Thyroid gland (tissue), 4 donors: ENCODE measurements around the gene MPST.

Source experiments
- CTCF ChIP-seq, 6 experiments: fragments of 200-600 bp in 3 of 6; fragments of 450-650 bp in 3 of 6; sonication (generic) in 3 of 6; IDR thresholded peaks; one replicate each; pipeline ENCODE4 v1.5.1; 2016 to 2019; ENCODE audit warnings: antibody characterized with exemption in 6 of 6, mild to moderate bottlenecking in 2 of 6, inconsistent platforms in 1 of 6, moderate library complexity in 1 of 6
- POLR2A ChIP-seq, 2 donors: fragments of 450-650 bp; IDR thresholded peaks; one replicate each; pipeline ENCODE4 v1.6.1; 2017; ENCODE audit warnings: antibody characterized with exemption in 2 of 2, mild to moderate bottlenecking in 2 of 2, moderate library complexity in 1 of 2

DNA sequence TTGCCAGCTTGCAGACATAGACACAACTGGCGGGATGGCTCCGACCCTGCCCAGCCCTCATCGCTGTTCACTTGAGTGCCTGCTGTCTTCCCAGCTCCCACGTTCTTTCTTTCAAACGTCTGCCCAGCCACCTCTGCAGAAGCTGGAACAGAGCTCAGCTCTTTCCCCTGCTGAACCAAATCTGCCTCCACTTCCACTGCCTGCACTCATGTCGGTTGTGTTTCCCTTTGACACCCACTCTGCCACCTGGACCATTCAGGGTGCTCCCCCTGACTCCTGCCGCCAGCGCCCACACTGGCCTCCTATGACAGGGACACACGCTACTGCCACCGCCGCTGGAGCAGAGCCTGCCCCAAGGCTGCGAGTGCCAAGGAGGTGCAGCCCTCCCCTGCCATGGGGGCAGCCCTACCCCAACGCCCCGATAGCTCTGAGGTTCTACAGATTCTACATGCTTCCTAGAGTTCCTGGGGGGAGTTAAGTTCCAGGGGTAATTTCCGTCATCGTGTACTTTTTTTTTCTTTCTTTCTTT is 38.2 kb upstream of the MPST start:
- TF ChIP-seq POLR2A (IDR thresholded peaks at IDR 0.05) (no peak), CTCF (IDR thresholded peaks at IDR 0.05) (no peak)
